Measurements from ENCODE around the gene SLC51A.
A peak's percentile ranks its signal among the peaks of the same experiment; 100 is the strongest.
"Not testable (repeated sequence)": the region's sequence is repeated elsewhere in the genome, so short reads cannot be mapped to it uniquely, and the experiment has no call there.

The SLC51A gene

DNA sequence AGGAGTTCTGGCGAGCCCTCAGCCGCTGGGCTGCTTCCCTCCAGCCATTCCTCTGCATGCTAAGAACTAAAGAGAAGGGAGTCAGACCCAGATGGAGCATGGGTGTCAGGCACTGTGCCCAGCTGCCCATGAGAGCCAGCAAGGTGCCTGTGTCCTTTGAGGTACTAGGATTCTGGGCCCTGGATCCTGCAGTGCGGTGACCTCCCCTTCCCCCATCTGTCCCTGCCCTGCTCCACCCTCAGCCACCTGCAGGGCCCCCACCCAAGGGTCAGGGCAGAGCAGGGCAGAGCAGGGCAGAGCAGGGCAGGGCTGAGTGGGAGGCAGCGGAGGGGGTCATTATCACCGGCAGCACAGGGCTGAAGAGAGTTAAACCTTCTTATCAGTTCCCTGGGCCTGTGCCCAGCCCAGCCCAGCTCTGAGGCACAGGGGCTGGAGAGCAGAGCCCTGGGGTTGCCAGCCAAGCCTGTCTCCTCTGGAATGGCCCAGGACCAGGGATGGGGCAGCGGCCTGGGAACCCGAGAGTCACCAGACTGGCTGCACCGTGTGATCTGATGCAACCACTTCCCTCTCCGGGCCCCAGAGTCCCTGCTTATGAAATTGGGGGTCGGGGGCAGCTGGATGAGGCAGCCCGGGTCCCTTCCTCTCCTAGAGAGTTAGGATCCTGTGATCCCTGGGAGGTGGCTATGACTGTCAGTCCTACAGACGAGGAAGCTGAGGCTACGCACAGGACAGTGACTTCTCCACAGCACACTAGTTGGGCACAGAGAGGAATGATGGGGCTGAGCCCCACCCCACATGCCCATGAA lies 22.4 kb upstream of the SLC51A start:
- no peak for DNase-seq

- no peak for DNase-seq
Observed at GRCh38 chr3:196194542-196194915, 21.8 kb upstream of the SLC51A start.

DNA sequence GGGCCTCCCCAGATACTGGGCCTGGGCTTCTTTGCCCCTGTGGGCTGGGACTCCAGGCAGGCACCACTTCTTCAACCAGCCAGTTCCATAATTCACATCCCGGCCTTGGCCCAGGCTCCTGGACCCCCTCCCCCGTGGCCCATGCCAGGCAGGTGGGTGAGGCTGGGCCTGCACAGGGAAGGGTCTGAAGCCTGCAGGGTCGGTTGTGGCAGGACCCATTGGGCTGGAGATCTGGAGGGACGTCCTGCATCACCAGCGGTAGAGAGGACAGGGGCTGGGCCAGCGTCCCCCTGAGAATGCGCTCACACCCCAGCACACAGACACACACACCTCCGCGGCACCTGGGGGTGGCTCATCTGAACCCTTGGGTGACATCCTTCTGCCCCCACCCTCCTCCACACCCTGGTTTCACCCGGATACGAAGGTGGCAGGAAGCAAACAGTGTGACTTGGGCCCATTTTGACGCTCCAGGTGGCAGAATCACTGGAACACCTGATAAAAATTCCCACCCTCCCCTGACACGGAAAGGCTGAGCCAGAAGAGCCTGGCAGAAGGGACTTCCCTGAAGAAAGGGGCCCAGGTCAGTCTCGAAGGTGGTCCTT lies 20.6 kb upstream of the SLC51A start:
- DNase-seq: no peak

- no peak for DNase-seq
Observed at GRCh38 chr3:196197524-196197923, 18.8 kb upstream of the SLC51A start.

GRCh38 chr3:196198081-196198675 lies 18.2 kb upstream of the SLC51A start:
- no peak for DNase-seq

GRCh38 chr3:196198771-196199753 lies 17.3 kb upstream of the SLC51A start:
- DNase-seq: no peak

- DNase-seq: no peak
Observed at GRCh38 chr3:196202516-196202970, 13.8 kb upstream of the SLC51A start.

DNA sequence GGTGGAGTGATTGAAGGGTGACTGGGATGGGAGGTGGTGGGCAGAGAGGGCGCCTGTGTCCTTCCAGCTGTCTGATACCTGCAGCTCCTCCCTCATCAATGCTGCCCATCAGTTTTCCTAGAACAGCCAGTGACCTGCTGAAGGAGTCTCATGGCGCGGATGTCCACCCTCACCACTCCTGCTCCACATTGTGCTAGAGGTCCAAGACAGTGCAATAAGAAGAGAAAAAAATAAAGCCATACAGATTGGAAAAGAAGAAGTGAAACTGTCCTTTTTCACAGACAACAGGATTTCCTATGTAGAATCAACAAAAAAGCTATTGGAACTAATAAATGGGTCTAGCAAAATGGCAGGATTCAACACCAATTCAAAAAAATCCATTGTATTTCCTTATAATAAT lies 12.5 kb upstream of the SLC51A start:
- no peak for DNase-seq

- DNase-seq: not testable (repeated sequence)
Observed at GRCh38 chr3:196205442-196206205, 10.7 kb upstream of the SLC51A start.

DNA sequence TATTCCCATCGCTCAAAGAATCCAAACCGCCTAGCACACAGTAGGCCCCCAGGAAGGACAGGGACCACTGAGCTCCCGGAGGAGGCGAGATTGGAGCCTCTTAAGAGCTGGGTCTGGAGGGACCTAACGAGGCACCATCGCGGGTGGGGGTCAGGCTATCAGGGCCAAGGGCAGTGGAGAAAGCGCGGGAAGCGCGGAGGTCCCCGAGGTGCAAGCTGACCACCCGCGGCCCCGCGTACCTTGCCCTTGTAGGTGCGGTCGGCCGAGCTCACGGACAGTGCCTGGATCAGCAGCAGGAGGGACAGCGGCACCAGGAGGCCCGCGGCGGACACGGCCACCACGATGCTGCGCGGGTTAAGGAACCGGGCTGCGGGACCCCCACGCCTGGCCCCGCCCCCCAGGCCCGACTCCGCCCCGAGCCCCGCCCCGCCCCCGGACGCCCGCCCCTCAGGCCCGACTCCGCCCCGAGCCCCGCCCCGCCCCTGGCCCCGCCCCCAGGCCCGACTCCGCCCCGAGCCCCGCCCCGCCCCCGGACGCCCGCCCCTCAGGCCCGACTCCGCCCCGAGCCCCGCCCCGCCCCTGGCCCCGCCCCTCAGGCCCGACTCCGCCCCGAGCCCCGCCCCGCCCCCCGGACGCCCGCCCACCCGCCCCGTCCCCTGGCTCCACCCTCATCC lies 9.0 kb upstream of the SLC51A start:
- peak in 1 of 2 donors; percentile 37 for DNase-seq

GRCh38 chr3:196207833-196208607 lies 8.3 kb upstream of the SLC51A start:
- peak; percentile 51 to 71 for DNase-seq

DNA sequence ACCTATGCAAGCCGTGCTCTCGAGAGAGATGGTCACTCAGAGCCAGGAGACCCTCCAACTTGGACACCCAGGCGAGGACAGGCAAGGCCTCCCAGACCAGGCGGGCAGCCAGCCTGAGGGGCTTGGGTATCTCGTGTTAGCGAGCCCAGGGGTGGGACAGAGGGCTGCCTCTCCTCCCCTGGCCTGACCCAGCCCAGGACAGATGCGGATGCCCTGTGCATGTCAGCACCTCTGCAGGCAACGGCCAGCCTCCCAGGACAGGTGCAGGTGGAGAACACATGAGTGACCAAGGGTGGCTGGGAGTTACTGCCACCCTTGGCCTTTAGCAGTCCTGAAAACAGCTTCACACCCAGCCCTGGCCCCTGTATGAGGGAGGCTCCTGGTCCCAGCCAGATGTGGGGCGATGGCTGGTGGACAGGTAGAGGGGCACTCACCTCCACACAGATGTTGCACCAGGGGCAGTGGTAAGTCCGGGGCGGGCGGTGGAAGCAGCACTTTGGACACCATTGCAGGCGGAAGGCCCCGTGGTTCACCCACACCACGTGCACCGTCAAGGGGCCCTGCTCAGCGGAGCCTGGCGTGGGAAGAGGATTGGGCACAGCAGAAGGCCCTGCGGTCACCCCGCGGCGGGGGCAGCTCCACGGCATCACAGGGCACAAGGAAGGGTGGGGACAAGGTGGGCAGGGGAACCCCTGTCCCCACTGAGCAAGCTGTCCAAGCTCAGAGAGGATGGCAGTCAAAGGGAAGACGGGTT lies 7.2 kb upstream of the SLC51A start:
- DNase-seq: no peak

DNA sequence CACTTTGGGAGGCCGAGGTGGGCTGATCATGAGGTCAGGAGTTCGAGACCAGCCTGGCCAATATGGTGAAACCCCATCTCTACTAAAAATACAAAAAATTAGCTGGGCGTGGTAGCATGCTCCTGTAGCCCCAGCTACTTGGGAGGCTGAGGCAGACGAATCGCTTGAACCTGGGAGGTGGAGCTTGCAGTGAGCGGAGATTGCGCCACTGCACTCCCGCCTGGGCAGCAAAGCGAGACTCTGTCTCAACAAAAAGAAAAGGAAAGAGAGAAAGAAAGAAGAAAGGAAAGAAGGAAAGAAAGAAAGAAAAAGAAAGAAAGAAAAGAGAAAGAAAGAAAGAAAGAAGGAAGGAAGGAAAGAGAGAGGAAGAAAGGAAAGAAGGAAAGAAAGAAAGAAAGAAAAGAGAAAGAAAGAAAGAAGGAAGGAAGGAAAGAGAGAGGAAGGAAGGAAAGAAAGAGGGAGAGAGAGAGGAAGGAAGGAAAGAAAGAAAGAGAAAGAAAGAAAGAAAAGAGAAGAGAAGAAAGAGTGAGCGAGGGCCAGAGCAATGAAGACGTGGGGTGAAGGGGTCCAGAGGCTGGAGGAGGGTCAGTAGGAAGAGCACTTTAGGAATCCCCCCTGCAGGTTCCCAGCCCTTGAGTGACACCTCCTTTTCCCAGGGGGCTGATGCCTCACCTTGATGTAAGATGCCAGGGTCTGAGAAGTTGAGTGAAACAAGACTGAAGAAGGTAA lies 6.2 kb upstream of the SLC51A start:
- not testable (repeated sequence) for DNase-seq

GRCh38 chr3:196210673-196211556 lies 5.4 kb upstream of the SLC51A start, which contains the start of gene ZDHHC19:
ZDHHC19 (minus strand) TSS chr3:196211400; CDS start chr3:196211315, 85 bp downstream.
- no peak for DNase-seq

GRCh38 chr3:196214783-196215441 lies 1.4 kb upstream of the SLC51A start:
- no peak for DNase-seq

GRCh38 chr3:196215493-196216020 lies 777 bp upstream of the SLC51A start:
- no peak for DNase-seq

GRCh38 chr3:196216681-196217211 lies 412 bp downstream of the SLC51A start:
- no peak for DNase-seq
